Measurements from ENCODE around the gene SRRM4. TPM values are rescaled to one million over a fixed set of nuclear protein-coding genes. Genes with fewer than 3 reads are reported as not detected.

SRRM4 gene
- total and polyA plus RNA-seq, 12 donors: 0.11 to 4.3 (median 0.67) TPM; not detected in 3

- DNase-seq: no peak
- WGBS, 4 donors: 51 to 75% (median 68%) methylated on average over 7 to 9 of the region's 9 CpGs
- Histone ChIP-seq H3K4me1 (replicated peaks in 1 of 2) (no peaks in the 10 kb centered on the region), H3K36me3 (replicated peaks in 1 of 2) (no peaks in the 10 kb centered on the region), H3K9me3 (replicated peaks in 1 of 3) (no peaks in the 10 kb centered on the region), H3K27ac (no peak overlapping the region), H3K4me3 (no peak overlapping the region), H3K27me3 (no peaks in the 10 kb centered on the region)
- TF ChIP-seq POLR2A (IDR thresholded peaks at IDR 0.05) (no peak), CTCF (IDR thresholded peaks at IDR 0.05) (no peak)
- intact Hi-C loops (cut with DNase I): no loop called here
These were observed 220.6 kb downstream of the SRRM4 start for GRCh38 chr12:119201789-119202543.

GRCh38 chr12:119202544-119202943 lies 221.2 kb downstream of the SRRM4 start:
- no peak for DNase-seq
- Histone ChIP-seq H3K4me3 (no peak overlapping the region), H3K4me1 (replicated peaks in 1 of 2) (no peaks in the 10 kb centered on the region), H3K36me3 (replicated peaks in 1 of 2) (no peaks in the 10 kb centered on the region), H3K27me3 (no peaks in the 10 kb centered on the region), H3K9me3 (replicated peaks in 1 of 3) (no peaks in the 10 kb centered on the region), H3K27ac (no peak overlapping the region)
- 34 to 42% (median 36%) methylated on average over 2 of the region's 2 CpGs for WGBS, 4 donors
- TF ChIP-seq CTCF (IDR thresholded peaks at IDR 0.05): no peak
- no peak for TF ChIP-seq POLR2A (IDR thresholded peaks at IDR 0.05)
- intact Hi-C loops (cut with DNase I): no loop called here

GRCh38 chr12:119204131-119204530 lies 222.8 kb downstream of the SRRM4 start:
- WGBS, 4 donors: 38 to 70% (median 39%) methylated on average over 2 of the region's 2 CpGs
- H3K27ac ChIP-seq: peak overlapping the region in 1 of 5 donors; percentile 55
- H3K4me1 ChIP-seq (replicated peaks in 1 of 2): no peaks in the 10 kb centered on the region

More at GRCh38 chr12:119204131-119204530, 222.8 kb downstream of the SRRM4 start:
- no peaks in the 10 kb centered on the region for H3K9me3 ChIP-seq (replicated peaks in 1 of 3)
- TF ChIP-seq CTCF (IDR thresholded peaks at IDR 0.05) (no peak), POLR2A (IDR thresholded peaks at IDR 0.05) (no peak)
- H3K36me3 ChIP-seq (replicated peaks in 1 of 2): no peaks in the 10 kb centered on the region
- H3K4me3 ChIP-seq: no peak overlapping the region
- intact Hi-C loops (cut with DNase I): no loop called here
- peak in 2 of 7 donors; percentile 5 to 62 for DNase-seq
- H3K27me3 ChIP-seq: no peaks in the 10 kb centered on the region
